Esophagus mucosa (tissue), 1 donor: ENCODE measurements around the gene AFMID. TPM values are rescaled to one million over a fixed set of nuclear protein-coding genes. Genes with fewer than 3 reads are reported as not detected.
A peak's percentile ranks its signal among the peaks of the same experiment; 100 is the strongest.
"Not testable (repeated sequence)": the region's sequence is repeated elsewhere in the genome, so short reads cannot be mapped to it uniquely, and the experiment has no call there.

Source experiments
- ATAC-seq: fragments of 200-7000 bp; cut with Tn5 transposase; one replicate; pipeline ENCODE4 v1.9.1; 2020
- total RNA-seq: library from RNA; stranded (reverse); gene quantifications from one replicate; pipeline ENCODE4 v1.2.4, GENCODE V29; 2023
- donor health status: DM: yes; HTN: yes; CAD: no.

The AFMID gene
- total RNA-seq, 1 donor from 2014 or later = 19.2 TPM

DNA sequence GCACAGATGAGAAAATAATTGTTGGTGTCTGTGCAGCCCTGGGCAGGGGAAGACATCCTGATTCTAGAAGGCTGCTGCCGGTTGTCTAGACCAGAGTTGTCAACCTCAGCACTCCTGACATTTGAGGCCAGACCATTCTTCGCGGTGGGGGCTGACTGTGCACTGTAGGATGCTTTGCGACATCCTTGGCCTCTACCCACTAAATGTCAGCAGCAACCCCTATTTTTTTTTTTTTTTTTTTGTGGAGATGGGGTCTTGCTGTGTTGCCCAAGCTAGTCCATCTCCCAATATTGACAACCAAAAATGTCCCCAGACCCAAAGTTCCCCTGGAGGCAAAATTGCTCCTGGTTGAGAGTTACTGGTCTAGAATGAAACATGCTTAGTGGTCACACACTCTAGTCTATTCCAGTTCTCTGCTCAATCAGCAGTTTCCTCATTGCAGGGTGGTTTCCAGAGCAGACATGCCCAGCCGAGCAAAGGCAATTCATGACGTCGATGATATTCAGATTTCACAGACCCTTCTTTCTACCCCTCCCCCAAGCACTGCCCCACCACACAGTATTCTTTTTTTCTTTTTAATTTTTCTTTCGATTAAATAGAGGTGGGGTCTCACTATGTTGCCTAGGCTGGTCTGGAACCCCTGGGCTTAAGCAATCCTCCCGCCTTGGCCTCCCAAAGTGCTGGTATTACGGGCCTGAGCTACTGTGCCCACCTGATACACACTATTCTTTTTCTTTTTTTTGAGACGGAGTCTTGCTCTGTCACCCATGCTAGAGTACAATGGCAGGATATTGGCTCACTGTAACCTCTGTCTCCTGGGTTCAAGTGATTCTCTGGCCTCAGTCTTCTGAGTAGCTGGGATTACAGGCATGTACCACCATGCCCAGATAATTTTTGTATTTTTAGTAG, 32.0 kb upstream of the AFMID start:
- peak; percentile 47 for ATAC-seq

DNA sequence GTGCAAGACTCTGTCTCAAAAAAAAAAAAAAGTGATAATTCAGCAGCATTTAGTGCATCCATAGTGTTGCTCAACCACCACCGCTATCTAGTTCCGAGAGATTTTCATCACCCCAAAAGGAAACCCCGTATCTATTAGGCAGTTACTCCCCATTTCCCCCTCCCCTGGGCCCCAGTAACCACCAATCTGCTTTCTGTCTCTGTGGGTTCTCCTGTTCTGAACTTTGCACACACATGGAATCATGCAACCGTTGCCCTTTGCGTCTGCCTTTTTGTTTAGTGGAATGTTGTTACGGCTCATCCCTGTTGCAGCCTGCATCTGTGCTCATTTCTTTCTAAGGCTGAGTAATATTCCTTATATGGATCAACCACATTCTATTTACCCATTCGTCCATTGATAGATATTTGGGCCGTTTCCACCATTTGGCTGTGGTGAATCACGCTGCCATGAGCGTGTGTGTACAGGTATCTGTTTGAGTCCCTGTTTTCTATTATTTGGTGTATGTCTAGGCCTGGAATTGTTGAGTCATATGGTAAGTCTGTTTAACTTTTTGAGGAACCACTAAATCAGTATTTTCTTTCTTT, 27.5 kb upstream of the AFMID start:
- peak; percentile 88 for ATAC-seq

DNA sequence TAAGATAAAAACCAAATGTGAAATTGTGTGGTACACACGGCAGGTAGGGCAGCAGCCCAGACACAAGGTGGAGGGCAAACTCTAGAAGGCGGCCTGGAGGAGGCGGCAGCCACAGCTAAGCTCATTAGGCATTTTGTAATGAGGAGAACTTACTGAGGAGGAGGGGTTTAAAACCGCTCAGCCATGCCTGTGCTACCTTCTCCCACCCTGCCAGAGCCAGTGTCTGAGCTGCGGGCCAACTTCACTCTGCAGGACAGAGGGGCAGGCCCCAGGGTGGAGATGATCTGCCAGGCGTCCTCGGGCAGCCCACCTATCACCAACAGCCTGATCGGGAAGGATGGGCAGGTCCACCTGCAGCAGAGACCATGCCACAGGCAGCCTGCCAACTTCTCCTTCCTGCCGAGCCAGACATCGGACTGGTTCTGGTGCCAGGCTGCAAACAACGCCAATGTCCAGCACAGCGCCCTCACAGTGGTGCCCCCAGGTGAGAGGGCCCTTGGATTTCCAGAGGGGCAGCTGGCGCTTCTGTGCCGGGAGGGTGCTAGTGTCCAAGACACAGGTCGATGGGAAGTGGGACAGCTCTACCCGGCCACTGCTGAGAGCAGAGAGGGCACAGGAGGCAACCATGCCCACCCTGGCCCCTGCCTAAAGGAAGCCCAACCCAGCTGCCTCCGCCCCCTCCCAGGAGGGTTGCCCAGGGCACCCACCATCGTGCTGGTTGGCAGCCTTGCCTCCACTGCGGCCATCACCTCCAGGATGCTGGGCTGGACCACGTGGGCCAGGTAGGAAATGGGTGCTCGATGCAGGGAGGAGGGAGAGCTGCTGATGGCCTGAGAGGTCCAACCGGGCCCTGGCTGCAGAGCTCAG, 23.0 kb upstream of the AFMID start:
- no peak for ATAC-seq

DNA sequence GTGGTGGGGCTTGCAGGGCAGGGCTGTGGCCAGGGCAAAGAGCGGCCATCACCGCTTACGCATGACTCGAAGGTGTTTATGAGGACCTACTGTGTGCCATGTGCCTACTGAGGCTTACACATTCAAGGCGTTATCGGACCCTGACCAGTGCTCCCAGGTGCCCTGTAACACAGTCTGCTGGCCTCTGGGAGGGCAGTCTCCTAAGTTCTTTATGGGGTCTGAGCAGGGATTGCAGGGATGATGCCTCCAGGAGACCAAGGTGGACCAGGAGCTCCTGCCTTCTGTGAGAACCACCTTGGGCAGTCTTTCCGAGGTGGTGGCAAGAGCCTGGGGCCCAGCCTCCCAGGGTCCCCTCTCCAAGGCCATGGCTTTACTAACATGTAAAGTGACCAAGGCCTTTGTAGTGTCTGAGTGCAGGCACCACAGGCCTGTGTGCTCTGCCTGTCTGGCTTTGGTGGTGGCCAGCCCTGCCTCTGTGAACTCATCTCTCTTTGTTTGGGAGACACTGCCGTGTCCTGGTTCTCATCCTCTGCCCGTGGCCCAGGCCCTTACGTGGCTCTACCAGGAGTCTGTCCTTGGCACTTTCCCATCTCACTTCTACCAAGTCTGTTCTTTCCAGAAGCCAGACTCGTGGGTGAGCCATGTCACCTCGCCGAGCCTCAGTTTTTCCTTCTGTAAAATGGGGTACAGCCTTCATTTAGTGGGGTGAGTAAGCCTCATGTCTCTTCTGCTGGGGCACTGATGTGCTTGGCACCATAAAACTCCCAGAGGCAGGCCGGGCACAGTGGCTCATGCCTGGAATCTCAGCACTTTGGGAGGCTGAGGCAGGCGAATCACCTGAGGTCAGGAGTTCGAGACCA, 22.2 kb upstream of the AFMID start:
- no peak for ATAC-seq

GRCh38 chr17:78166416-78166815, 20.7 kb upstream of the AFMID start:
- ATAC-seq = no peak

DNA sequence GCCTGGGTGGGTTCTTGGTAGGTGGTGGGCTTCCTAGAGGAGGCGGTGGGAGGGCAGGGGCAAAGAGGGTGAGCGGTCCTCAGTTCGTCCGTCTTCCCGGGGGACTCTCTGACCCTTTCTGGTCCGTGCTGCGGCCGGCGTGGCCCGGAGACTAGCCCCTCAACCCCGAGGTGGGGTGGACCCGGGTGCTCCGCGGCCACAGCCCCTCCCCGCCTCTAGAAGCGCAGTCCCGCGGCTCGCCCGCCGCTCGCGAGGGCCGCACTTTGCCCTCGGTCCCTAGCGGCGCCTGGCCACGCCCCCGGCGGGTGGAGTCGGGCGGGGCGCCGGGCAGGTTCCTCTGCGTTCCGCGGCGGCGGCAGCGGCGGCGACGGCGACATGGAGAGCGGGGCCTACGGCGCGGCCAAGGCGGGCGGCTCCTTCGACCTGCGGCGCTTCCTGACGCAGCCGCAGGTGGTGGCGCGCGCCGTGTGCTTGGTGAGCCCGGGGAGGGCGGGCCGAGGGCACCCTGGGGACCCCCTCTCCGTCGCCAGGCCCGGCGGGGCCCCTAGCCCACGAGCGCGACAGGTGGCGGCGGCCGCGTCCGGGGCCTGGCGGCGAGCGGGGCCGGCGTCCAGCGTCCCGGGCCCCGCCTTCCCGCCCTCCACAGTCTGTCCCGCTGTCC, 18.8 kb upstream of the AFMID start, which contains the start of gene SYNGR2:
SYNGR2 (plus strand) TSS at position 340 of the 661 bp plus-strand sequence; CDS start at position 376, 36 bp downstream.
- peak; percentile 68 for ATAC-seq

- peak; percentile 27 for ATAC-seq
Measured at GRCh38 chr17:78168903-78169793, 18.0 kb upstream of the AFMID start.

DNA sequence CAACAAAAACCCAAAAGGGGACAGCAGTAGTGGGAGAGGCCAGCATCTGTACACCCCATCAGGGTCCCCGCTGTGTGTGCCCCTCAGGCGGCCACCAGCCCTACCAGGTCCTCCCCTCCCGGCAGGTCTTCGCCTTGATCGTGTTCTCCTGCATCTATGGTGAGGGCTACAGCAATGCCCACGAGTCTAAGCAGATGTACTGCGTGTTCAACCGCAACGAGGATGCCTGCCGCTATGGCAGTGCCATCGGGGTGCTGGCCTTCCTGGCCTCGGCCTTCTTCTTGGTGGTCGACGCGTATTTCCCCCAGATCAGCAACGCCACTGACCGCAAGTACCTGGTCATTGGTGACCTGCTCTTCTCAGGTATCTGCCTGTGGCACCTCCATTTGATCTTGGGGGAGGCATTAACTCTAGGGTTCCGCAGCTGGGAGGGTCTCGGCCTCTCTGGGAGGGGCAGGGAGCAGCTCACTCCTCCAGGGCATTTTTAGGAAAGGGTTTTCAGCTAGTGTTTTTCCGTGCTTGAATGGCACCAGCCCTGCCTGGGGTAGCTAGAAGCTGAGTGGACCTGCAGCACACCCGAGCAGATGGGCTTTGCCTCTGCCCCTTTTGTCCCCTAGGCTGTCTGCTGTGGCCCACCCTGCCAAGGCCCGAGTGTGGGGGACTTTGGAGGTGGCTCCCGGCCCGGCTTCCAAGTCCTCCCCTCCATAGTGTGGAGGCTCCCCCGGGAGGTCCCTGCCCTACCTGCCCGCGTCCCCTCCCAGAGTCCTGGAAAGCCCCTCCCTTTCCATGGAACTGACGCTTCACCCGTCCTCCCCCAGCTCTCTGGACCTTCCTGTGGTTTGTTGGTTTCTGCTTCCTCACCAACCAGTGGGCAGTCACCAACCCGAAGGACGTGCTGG, 16.2 kb upstream of the AFMID start:
- no peak for ATAC-seq

DNA sequence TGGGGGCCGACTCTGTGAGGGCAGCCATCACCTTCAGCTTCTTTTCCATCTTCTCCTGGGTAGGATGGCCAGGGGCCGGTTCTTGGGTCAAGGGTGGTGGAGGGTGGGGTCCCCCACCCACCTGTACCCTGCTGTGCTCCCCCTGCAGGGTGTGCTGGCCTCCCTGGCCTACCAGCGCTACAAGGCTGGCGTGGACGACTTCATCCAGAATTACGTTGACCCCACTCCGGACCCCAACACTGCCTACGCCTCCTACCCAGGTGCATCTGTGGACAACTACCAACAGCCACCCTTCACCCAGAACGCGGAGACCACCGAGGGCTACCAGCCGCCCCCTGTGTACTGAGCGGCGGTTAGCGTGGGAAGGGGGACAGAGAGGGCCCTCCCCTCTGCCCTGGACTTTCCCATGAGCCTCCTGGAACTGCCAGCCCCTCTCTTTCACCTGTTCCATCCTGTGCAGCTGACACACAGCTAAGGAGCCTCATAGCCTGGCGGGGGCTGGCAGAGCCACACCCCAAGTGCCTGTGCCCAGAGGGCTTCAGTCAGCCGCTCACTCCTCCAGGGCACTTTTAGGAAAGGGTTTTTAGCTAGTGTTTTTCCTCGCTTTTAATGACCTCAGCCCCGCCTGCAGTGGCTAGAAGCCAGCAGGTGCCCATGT, 15.4 kb upstream of the AFMID start:
- not testable (repeated sequence) for ATAC-seq

- ATAC-seq = peak; percentile 27
Measured at GRCh38 chr17:78172249-78173051, 14.7 kb upstream of the AFMID start.

DNA sequence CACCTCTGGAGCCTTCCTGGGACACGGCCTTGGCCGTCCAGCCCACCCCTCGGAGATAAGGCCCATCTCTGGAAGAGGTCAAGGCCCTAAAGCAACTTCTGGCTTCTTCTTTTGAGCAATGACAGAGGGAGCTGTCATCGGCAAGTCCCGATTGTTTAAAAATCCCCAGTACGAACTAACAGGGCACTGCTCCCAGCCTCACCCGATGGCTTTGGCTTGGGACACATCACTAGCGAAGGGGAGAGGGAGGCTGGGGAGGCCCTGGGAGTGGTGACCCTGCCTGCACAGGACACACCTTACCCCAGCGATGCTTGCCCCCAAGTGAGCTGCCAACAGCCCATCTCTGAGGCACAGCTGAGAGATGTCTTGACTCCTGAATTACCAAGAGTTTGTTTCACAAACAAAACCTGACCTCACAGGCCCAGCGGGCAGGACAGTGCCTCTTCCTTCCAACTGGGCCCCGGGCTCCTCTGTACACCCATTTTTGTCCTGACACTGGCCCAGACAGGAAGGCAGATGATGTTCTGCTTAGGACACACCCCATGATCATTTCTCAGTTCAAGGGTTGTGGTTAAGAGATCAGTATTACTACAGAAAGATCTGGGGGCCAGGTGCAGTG, 14.0 kb upstream of the AFMID start:
- no peak for ATAC-seq

DNA sequence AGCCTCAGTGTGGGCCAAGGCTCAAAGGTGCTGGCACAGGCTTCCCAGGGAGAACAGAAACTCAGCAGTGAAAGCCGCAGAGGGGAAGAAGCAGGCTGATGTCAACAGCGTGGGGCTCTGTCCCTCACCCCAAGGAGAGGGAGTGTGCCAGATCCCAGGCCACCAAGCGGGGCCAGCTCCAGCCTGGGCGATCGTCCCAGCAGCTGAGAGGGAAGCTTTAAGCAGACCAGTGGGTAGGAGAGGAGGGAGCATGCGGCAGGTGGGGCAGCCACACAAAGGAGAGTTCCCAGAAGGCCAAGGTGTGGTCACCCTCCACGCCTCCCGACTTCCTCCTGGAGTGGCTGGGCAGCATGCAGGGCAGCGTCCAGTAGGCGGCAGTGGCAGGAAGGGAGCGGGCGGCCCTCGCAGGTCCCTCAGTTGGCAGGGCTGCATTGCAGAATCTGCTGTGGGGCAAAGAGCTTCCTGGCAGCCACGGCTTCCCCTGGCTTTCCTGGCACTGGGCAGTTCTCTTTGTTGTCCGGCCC, 12.8 kb upstream of the AFMID start:
- peak; percentile 57 for ATAC-seq

DNA sequence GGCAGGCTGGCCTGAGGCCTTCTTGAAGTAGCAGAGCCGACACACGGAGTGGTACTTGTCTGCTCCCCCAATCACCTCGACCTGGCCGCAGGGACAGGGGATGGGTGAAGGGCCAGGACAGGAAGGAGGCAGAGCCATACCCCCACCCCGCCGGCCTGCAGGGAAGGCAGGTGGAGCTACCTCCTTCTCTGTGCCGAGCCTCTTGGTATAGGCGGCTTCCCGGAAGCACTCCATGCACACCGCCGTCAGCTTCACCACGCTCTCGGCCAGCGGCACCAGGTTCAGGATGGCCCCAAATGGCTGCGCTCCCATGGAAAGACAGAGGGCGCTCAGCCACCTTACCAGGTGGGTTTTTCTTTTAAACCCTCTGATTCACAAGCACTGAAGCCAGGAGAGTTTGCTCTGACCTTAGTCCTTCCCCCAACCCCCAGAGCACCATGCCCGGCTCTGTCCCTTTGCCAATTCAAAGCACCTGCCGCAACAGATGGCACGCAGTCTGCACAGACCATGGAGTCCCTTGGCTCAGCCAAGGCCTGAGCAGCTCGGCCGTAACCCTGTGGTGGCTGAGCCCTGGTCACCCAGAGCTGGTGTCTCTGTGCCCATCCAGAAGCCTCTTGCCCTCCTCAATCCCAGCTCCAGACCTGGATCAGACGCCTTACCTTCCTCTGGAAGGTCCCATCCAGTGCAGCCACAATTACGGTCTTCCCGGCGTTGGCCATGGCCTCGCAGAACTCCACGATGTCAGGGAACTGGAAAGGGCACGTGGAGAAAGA, 12.1 kb upstream of the AFMID start:
- peak; percentile 1 for ATAC-seq

GRCh38 chr17:78175643-78175981, 11.6 kb upstream of the AFMID start:
- no peak for ATAC-seq

GRCh38 chr17:78176548-78177025, 10.6 kb upstream of the AFMID start:
- peak; percentile 54 for ATAC-seq

- peak; percentile 73 for ATAC-seq
Measured at GRCh38 chr17:78179372-78179771, 7.8 kb upstream of the AFMID start.
